Loucy (cell line): ENCODE results near the gene SNRNP200.

Experiments used
- CTCF ChIP-seq: fragments of 200-600 bp; sonication (generic); conservative IDR thresholded peaks from 2 replicates; pipeline ENCODE4 v1.5.1; 2014; ENCODE audit warnings: mild to moderate bottlenecking, antibody characterized with exemption, low read length
- EZH2phosphoT487 ChIP-seq: fragments of 200-600 bp; IDR thresholded peaks from 2 replicates; pipeline ENCODE4 v1.6.1; 2018; ENCODE audit warnings: antibody characterized with exemption, mild to moderate bottlenecking, moderate library complexity, borderline replicate concordance

- TF ChIP-seq CTCF (no peak), EZH2phosphoT487 (no peak)
Measured at GRCh38 chr2:96258166-96259022, 47.0 kb downstream of the SNRNP200 start.
